NCI-H2196 treated with DMSO at 0.1 percent for 48 hours (cell line): ENCODE results near the gene ACOX3.
A peak's percentile ranks its signal among the peaks of the same experiment; 100 is the strongest.

Source experiments
- DNase-seq: peaks from one replicate; lab custom pipeline; 2025; ENCODE audit not compliant: unreplicated experiment; lab: John Stamatoyannopoulos, UW

ACOX3 gene

GRCh38 chr4:8325291-8325973 is 115.1 kb downstream of the ACOX3 start:
- no peak for DNase-seq

GRCh38 chr4:8324640-8325239 is 115.8 kb downstream of the ACOX3 start:
- DNase-seq, result no peak

GRCh38 chr4:8323947-8324555 is 116.5 kb downstream of the ACOX3 start:
- DNase-seq, result no peak

DNA sequence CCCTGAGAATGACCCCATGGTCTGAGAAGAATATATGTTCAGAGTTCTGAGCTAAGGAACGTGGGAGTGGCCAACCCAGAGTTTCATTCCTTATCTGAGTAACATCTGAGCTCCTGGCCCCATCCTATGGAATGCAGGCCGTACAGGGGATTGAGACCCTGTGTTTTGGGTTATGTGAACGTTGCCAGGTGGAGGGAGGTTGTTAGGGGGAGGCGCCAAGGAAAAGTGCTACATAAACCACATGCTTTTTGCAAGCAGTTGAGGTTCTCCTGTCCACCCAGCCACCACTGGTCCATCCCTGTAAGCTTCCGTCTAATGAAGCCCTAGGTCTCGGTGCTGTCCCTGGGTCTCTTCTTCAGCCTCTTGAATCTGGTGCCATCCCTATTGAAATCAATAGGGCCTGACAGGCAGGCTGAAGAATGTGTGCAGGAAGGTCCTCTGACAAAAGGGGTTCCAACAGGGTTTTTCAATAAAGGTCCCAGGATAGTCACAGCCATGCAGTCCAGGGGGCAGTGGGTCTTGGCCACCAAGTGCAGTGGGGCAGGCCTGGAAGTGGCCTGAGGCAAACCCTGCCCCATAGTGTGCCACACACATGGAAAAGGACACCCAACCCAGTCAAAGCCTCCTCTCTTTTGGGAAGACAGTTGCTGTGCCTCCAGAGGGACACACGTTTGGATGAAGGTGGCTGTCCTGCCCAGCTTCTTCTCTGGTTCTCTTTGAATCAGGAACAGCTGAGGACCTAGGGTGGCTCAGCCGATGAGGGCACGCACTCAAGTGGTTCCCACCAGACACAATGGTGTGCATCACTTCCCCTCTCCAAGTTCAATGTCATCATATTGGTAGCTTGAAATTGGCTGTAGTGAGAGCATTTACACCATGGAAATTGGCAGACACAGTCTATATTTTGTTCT is 117.5 kb downstream of the ACOX3 start:
- no peak for DNase-seq

DNA sequence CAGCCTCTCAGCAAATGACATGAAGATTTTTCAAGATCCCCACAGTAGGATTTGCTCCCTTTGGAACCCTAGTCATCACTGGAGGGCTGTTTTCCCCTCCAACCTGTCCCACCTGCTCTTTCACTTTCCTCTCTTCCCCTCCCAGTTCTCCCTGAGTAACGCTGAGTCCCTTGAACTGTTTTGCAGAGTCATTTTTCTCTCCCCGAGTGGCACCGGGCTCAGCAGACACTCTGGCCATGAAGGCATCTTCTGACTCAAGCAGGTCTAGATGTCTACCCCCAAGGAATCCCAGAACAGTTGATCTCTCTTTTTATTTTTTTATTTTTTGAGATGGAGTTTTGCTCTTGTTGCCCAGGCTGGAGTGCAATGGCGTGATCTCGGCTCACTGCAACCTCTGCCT is 118.8 kb downstream of the ACOX3 start:
- no peak for DNase-seq

DNA sequence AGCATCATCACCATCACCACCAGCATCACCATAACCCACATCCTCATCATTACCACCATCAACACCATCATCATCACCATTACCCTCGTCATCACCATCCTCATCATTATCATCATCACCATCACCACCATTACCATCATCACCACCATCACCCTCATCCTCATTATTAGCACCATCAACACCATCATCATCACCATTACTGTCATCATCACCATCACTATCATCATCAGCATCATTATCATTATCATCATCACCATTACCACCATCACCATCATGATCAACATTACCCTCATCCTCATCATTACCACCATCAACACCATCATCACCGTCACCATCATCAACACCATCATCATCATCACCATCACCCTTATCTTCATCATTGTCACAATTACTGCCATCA is 119.3 kb downstream of the ACOX3 start:
- no peak for DNase-seq

DNA sequence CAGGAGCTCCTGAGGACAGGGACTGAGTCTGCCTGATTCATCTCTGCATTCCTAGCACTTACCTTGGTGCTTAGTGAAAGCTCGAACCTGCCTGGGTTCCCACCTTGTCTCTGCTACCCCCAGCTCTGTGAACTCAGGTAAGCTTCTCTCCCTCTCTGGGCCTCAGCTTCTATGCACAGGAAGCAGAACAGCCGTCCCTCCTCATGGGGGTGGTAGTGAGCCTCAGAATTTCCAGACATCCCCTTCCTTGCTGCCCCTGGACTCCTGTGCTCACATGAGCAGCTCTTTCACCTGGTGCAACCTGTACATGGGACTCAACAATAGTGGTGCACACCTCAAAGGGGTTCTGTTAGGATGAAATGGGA is 120.2 kb downstream of the ACOX3 start:
- no peak for DNase-seq

DNA sequence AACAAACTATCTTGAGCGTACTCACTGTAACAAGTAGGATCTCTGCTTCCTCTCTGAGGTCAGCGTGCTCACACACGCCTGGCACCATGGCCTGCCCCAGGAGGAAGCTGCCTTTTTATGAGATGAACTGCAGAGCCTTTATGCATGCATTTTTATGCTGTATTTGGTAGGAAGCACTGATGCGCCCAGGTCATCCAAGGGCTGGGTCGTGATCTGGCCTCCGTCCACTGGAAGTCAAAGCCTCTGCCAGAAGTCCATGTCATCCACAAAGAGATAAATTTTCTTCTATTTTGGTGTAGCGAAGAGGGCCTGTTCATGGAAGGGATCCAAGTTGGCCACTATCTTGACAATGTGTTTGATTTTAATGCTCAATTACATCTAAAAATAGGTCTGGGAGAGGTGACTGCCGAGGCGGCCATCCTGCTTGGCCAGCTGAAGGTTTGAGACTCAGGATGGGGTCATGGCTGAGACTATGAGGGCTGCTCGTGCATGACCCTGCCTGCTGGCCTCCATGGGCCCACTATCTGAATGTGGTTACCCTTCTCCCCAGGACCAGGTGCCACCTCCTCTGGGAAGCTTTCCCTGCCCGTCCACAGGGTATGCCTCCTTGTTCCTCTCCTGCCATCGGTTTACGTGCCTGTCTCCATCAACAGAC is 120.7 kb downstream of the ACOX3 start:
- peak; percentile 46 for DNase-seq

- DNase-seq, result no peak
Observed at GRCh38 chr4:8319061-8319460, 121.5 kb downstream of the ACOX3 start.

DNA sequence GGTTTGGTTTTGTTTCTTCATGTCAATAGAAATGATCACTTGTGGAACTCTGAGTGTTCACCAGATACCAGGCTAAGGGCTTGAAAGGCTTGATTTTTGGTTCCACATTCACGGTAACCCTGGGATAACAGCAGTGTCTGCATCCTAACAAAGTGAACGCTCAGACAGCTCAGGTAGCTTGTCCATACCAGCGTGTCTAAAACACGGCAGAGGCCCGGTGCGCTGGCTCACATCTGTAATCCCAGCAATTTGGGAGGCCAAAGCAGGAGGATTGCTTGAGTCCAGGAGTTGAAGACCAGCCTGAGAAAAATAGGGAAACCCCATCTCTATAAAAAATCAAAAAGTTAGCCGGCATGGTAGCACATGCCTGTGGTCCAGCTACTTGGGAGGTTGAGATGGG is 122.0 kb downstream of the ACOX3 start:
- DNase-seq, result no peak

DNA sequence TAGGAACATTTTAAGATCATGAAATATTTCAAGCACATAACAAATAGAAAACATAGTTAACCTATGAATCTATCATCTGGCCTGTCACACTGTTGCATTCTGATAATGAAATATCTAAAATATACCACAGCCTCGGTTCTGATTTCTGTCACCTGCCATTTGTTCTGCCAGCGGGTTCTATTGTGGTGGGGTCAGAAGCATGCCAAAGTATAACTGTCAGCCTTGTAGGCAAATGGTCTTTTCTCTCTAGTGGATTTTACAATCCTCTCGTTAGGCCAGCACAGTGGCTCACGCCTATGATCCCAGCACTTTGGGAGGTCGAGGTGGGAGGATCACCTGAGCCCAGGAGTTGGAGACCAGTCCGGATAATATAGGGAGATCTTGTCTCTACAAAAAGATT is 123.0 kb downstream of the ACOX3 start:
- no peak for DNase-seq

- DNase-seq, result no peak
Observed at GRCh38 chr4:8316911-8317351, 123.6 kb downstream of the ACOX3 start.
